Measurements from ENCODE around the gene MCU.

MCU gene

DNA sequence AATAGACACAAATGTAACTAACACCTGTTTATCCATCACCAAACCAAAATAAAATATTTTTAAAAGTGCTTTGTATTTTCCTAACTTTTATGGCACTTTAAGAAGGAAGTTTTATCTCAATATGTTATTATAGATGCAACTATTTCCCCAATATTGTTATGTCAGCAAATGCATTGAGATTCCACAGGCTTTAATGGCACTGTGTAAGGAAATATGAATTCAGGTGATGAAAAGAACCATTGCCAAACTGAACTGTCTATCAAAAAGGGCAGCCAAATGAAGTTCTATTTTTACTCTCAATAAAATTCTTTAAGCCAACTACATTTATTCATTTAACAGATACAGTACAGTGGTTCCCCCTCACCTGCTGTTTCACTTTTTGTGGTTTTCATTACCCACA is 134.4 kb downstream of the MCU start:
- no peak for DNase-seq (ENCODE audit: extremely low read depth, low read depth)
- TF ChIP-seq, protein P1, sequence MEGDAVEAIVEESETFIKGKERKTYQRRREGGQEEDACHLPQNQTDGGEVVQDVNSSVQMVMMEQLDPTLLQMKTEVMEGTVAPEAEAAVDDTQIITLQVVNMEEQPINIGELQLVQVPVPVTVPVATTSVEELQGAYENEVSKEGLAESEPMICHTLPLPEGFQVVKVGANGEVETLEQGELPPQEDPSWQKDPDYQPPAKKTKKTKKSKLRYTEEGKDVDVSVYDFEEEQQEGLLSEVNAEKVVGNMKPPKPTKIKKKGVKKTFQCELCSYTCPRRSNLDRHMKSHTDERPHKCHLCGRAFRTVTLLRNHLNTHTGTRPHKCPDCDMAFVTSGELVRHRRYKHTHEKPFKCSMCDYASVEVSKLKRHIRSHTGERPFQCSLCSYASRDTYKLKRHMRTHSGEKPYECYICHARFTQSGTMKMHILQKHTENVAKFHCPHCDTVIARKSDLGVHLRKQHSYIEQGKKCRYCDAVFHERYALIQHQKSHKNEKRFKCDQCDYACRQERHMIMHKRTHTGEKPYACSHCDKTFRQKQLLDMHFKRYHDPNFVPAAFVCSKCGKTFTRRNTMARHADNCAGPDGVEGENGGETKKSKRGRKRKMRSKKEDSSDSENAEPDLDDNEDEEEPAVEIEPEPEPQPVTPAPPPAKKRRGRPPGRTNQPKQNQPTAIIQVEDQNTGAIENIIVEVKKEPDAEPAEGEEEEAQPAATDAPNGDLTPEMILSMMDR (IDR thresholded peaks at IDR 0.05; ENCODE audit: low read depth, low read length): no peak

DNA sequence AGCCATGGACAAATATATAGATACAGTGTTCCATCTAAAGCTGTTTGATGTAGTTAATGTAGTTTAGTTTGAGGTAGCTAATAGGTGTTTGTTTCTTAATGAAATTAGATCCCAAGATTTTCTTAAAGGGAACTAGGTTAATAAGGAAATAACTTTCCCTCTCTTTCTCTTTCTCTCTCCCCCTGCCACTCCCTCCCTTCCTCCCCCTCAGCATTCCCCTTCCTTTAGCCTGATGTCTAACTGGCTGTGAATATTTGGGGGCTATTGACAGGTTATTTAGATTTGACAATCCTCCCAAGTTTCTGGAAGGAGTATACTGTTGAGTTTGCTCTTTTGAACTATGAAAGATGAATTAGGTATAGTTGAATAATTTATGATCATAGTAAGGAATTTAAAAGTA is 136.4 kb downstream of the MCU start:
- TF ChIP-seq, protein P1 (IDR thresholded peaks at IDR 0.05; ENCODE audit: low read depth, low read length): no peak

DNA sequence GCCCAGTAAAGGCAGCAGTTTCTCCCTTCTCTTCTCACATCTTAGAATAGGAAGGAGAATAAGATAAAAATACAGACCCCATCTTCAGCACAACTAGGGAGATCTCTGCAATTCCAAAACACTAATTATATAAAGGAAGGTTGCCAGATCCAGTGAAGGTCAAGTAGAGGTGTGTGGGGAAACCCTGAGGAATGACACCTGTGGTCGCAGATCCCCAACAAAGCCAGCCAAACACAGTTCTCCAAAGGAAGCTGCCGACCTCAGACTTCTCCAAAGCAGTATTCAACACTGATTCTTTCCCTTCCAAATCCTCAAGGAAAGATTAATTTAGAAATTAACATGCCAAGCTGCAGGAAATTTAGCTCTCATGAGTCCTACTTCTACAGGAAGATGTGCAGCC is 138.7 kb downstream of the MCU start:
- DNase-seq (ENCODE audit: extremely low read depth, low read depth): no peak
- TF ChIP-seq, protein P1 (IDR thresholded peaks at IDR 0.05; ENCODE audit: low read depth, low read length): no peak

More for the DNA sequence above, 136.4 kb downstream of the MCU start:
- no peak for DNase-seq (ENCODE audit: extremely low read depth, low read depth)

DNA sequence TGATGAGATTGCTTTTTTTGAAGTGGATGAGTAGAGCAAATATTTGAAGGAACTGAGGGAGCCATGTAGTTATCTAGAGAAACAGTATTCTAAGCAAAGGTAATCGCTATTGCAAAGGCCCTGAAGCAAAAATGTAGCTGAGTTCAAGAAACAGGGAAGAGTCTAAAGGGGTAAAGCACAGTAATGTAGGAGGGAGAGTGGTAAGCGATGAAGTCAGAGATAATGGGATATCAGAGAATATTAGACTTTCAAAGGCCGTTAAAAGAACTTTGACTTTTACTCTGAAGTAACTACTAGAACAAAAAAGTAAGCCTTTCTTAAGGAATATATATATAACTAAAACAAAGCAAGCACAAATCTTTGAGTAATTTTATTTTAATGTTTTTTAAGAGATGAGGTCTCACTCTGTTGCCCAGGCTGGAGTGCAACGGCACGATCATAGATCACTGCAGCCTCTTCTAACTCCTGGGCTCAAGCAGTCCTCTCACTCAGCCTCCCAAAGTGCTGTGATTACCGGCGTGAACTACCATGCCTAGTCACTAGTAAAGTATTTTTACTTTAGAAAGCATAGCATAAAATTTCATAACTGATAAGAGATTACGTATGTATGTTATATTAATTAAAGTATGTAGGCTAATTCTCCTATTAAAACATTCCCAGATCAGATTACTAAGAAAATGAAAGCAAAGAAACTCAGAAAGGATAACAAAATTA is 139.9 kb downstream of the MCU start:
- TF ChIP-seq, protein P1 (IDR thresholded peaks at IDR 0.05; ENCODE audit: low read depth, low read length): no peak
- no peak for DNase-seq (ENCODE audit: extremely low read depth, low read depth)

DNA sequence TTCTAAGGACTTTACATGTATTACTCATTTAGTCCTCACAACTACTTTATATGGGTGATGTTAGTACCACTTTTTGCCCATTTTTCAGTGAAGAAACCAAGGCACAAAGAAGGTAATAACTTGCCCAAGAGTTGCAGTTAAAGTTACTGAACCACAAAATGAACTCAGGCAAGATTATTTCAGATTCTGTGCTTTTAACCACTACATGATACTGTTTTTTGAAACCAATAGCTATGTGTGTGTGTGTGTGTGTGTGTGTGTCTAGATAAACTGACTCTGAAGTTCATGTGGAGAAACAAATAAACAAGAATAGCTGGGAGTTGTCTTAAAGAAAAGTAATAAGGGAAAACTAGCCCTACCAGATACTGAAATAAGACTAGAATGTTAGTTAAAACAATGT is 140.8 kb downstream of the MCU start:
- TF ChIP-seq, protein P1 (IDR thresholded peaks at IDR 0.05; ENCODE audit: low read depth, low read length): no peak
- DNase-seq (ENCODE audit: extremely low read depth, low read depth): no peak

DNA sequence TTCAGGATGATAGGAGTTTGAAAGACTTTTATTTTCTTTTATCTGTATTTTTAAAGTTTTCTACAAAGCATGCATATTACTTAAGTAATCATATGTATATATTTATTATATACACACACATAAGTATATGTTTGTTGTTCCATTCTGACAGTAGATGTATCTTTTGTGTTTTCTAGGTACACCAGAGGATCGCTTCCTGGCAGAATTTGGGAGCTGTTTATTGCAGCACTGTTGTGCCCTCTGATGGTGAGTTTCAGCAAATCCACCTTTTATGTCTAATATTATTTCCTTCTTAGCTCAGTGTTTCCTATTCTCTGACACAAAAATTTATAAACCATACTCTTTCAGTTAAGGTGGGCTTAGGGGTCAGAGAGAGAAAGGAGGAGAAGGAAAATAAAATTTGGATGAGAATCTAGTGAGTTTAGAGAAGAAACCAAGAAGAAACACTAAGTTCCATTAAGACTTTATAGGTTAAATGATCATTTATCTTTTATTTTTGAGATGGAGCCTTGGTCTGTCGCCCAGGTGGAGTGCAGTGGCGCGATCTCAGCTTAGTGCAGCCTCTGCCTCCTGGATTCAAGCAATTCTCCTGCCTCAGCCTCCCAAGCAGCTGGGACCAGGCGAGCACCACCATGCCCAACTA is 142.4 kb downstream of the MCU start:
- peak; percentile 48 for DNase-seq (ENCODE audit: extremely low read depth, low read depth)
- TF ChIP-seq, protein P1 (IDR thresholded peaks at IDR 0.05; ENCODE audit: low read depth, low read length): peak; percentile 56

DNA sequence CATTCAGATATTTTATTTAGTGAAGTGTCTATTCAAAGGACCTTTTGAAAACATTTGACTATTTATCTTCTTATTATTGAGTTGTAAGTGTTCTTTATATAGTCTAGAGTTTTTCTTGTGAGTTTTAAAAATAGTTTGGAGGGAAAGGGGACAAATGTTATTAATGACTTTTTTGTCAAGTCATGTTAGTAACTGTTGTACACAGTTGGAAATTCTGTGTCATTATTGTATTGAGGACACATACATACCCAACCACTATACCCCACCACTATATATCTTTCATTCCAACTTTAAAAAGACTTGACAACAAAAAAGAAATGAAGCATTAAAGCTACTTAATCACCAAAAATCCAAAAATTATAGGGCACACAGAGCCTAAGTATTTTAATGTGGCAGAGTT is 148.4 kb downstream of the MCU start:
- TF ChIP-seq, protein P1 (IDR thresholded peaks at IDR 0.05; ENCODE audit: low read depth, low read length): no peak
- DNase-seq (ENCODE audit: extremely low read depth, low read depth): no peak

Measured in AG09319 (cell line).